Adrenal gland (tissue), 5 donors: Measurements from ENCODE around the gene TOLLIP.

Source experiments
- CTCF ChIP-seq, 6 experiments: fragments of 450-650 bp in 4 of 6; fragments of 200-600 bp in 2 of 6; sonication (generic) in 1 of 6; IDR thresholded peaks; 1 replicate in 5 of 6; 2 replicates in 1 of 6; pipeline versions ENCODE4 v1.5.1 to v1.8.0; 2016 to 2021; ENCODE audit warnings: antibody characterized with exemption in 6 of 6, mild to moderate bottlenecking in 2 of 6, moderate library complexity in 1 of 6
- POLR2A ChIP-seq, 2 donors: fragments of 450-650 bp; IDR thresholded peaks; one replicate each; pipeline ENCODE4 v1.6.1; 2017; ENCODE audit warnings: antibody characterized with exemption in 2 of 2, mild to moderate bottlenecking in 2 of 2, moderate library complexity in 1 of 2
- donor health status: DM: no; HTN: no; CAD: no.

GRCh38 chr11:1303126-1303821, 6.2 kb downstream of the TOLLIP start:
- no peak for TF ChIP-seq POLR2A (IDR thresholded peaks at IDR 0.05)
- no peak for TF ChIP-seq CTCF (IDR thresholded peaks at IDR 0.05)
